PC-3 (cell line): ENCODE data around the gene MPPED1.

ENCODE experiments used
- CTCF ChIP-seq: fragments of 300-600 bp; sonication (generic); conservative IDR thresholded peaks from 2 replicates; pipeline ENCODE4 v1.5.1; 2017; ENCODE audit warnings: antibody characterized with exemption, low read depth, mild to moderate bottlenecking, low read length
- EZH2 ChIP-seq: fragments of 300-600 bp; sonication (generic); IDR thresholded peaks from one replicate; pipeline ENCODE4 v1.6.1; 2017; ENCODE audit warnings: antibody characterized with exemption, mild to moderate bottlenecking, low read length; ENCODE audit not compliant: unreplicated experiment

GRCh38 chr22:43436868-43437267, 25.1 kb downstream of the MPPED1 start:
- TF ChIP-seq CTCF (no peak), EZH2 (no peak)
